AG04450 (cell line): ENCODE data around the gene HAUS7. TPM values are rescaled to one million over a fixed set of nuclear protein-coding genes. Genes with fewer than 3 reads are reported as not detected.

ENCODE experiments used
- CTCF ChIA-PET: fragments of 300-600, 350-600 bp; formaldehyde crosslinking; extraction: SDS; loops from one replicate; lab custom pipeline; 2022; ENCODE audit warnings: antibody characterized with exemption, inconsistent platforms; lab: Charles Lee
- POLR2A ChIA-PET: fragments of 350-600 bp; formaldehyde crosslinking; extraction: SDS; loops from one replicate; lab custom pipeline; 2021; ENCODE audit warnings: antibody characterized with exemption, inconsistent platforms; lab: Yijun Ruan, JAX
- DNase-seq: peaks from one replicate; pipeline ENCODE4 v3.0.0-alpha.2; 2011; ENCODE audit warnings: low read depth, low spot score
- H3K27ac ChIP-seq: one replicate; pipeline ENCODE4 v1.5.1; 2012; ENCODE audit warnings: low read depth, low read length, control low read depth
- H3K27me3 ChIP-seq: one replicate; pipeline ENCODE4 v1.6.0; 2012; ENCODE audit warnings: low read length; ENCODE audit not compliant: control insufficient read depth, insufficient read depth
- H3K4me3 ChIP-seq: 2 replicates; pipeline ENCODE4 v1.5.1; 2011; ENCODE audit warnings: mild to moderate bottlenecking, low read depth, low read length, control low read depth
- H3K9me3 ChIP-seq: 2 replicates; pipeline ENCODE4 v1.5.1; 2012; ENCODE audit warnings: low read length; ENCODE audit not compliant: control insufficient read depth, insufficient read depth
- polyA plus RNA-seq: library from polyadenylated mRNA; depleted of rRNA; stranded (reverse); fragments of >200 nt; gene quantifications from 2 replicates; pipeline ENCODE4 v1.2.3, GENCODE V29; 2011
- TF ChIP-seq, protein P1 (sequence below): IDR thresholded peaks from 2 replicates; pipeline ENCODE4 v1.5.1; 2011; ENCODE audit warnings: low read depth, low read length, control low read depth, inconsistent platforms

The HAUS7 gene
- polyA plus RNA-seq, 1 experiment: 13.2 TPM

DNA sequence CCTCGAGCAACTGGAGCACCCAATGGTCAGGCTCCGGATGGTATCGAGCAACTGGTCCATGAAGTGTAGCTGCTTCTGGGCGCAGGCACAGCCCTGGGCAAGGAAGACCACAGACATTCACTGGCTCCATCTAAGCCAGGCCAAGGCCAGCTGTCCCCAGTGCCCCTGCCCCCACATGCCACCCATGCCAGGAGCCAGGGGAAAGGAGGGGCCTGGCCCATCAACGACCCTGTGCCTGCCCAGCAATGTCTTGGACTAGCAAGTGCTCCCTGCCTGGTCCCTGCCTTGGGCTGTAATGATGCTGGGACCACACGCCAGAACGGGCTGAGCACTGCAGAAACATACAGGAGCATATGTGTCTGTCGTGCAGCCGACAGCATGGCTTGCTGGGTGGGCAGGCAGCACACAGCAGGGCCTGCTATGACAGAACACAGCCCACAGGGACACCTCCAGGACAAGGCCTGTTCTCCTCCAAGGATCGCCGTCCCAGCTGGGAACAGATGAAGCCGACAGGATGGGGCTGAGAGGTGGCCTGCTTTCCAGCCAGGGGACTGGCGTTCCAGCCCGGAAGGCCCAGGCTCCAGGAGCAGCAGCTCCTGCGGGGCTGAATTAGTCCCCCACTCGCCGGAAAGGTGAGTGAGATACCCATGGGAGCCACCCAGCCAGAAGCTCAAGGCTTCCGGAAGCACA, 13.1 kb downstream of the HAUS7 start:
- POLR2A ChIA-PET: no interaction called here

DNA sequence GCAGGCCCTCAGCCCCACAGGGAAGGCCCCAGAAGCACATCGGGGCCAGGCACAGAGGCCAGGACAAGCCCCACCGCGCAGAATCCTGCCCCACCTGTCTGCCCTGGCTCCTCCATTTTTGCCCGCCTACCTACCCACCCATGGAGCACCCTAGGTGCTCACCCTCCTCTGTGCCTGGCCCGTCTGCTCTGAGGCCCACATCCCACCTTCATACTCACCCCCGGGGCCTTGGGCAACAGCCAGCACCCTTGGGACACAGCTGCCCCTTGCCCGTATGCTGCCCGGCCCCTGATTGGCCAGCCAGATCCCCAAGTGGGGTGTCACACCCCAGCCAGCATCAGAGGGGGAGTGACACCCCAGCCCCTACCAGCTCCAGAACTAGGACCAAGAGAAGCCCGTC, 13.7 kb downstream of the HAUS7 start:
- CTCF ChIA-PET: no interaction called here

More for the DNA sequence above, 13.1 kb downstream of the HAUS7 start:
- TF ChIP-seq, protein P1, sequence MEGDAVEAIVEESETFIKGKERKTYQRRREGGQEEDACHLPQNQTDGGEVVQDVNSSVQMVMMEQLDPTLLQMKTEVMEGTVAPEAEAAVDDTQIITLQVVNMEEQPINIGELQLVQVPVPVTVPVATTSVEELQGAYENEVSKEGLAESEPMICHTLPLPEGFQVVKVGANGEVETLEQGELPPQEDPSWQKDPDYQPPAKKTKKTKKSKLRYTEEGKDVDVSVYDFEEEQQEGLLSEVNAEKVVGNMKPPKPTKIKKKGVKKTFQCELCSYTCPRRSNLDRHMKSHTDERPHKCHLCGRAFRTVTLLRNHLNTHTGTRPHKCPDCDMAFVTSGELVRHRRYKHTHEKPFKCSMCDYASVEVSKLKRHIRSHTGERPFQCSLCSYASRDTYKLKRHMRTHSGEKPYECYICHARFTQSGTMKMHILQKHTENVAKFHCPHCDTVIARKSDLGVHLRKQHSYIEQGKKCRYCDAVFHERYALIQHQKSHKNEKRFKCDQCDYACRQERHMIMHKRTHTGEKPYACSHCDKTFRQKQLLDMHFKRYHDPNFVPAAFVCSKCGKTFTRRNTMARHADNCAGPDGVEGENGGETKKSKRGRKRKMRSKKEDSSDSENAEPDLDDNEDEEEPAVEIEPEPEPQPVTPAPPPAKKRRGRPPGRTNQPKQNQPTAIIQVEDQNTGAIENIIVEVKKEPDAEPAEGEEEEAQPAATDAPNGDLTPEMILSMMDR: no peak
- H3K27ac ChIP-seq: no peak overlapping the region
- H3K9me3 ChIP-seq: no peaks in the 10 kb centered on the region
- no peaks in the 10 kb centered on the region for H3K27me3 ChIP-seq
- no peak overlapping the region for H3K4me3 ChIP-seq
- no peak for DNase-seq
- CTCF ChIA-PET: interaction anchor here (0.8 kb wide), 1 partner anchor 424 kb away, joined by 3 read pairs; no protein-coding TSS in a partner anchor

DNA sequence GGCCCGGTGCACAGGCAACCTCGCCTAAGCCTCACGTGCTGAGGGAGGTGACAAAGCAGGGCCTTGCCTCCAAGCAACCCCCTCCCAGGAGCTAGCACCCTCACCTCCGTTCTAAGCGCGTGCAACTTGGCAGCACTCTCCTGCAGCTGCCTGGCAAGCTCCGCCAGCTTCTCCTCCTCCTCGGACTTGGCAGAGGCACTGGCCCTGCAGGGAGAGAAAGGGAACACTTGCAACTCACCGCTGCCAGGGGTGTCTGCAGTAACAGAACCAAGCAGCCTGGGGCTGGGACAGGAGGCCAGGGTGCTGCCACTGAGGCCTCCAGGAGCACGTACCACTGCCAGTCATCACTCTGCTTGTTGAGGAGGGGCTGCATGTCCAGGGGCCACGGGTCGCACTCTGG, 14.2 kb downstream of the HAUS7 start:
- no peak overlapping the region for H3K27ac ChIP-seq
- no peak for DNase-seq
- H3K4me3 ChIP-seq: no peak overlapping the region
- POLR2A ChIA-PET: no interaction called here
- H3K27me3 ChIP-seq: no peaks in the 10 kb centered on the region
- H3K9me3 ChIP-seq: no peaks in the 10 kb centered on the region
- TF ChIP-seq, protein P1: no peak
- CTCF ChIA-PET: no interaction called here

More for the DNA sequence above, 13.7 kb downstream of the HAUS7 start:
- no peaks in the 10 kb centered on the region for H3K27me3 ChIP-seq
- POLR2A ChIA-PET: no interaction called here
- H3K4me3 ChIP-seq: no peak overlapping the region
- no peaks in the 10 kb centered on the region for H3K9me3 ChIP-seq
- no peak for DNase-seq
- no peak overlapping the region for H3K27ac ChIP-seq
- TF ChIP-seq, protein P1: no peak

DNA sequence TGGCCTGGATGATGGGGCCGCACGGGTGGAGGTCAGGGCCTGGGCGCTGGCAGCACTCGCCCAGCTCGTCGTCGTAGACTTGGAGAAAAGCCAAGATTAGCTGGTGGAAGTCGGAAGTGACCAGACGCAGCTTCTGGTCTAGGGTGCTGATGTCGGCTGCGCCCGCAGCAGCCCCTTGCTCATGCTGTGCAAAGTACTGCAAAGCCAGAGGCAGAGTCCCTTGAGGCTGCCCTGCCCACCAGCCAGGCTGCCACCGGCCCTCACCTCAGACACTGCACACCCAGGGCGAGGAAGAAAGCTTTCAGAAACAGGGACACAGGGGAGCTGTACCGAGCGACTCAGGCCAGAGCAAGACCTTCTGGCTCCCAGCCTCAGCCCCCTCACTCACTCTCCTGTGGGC, 14.8 kb downstream of the HAUS7 start:
- no peak overlapping the region for H3K4me3 ChIP-seq
- no peaks in the 10 kb centered on the region for H3K27me3 ChIP-seq
- TF ChIP-seq, protein P1: no peak
- no peak for DNase-seq
- H3K27ac ChIP-seq: no peak overlapping the region
- POLR2A ChIA-PET: no interaction called here
- H3K9me3 ChIP-seq: no peaks in the 10 kb centered on the region
- CTCF ChIA-PET: no interaction called here

DNA sequence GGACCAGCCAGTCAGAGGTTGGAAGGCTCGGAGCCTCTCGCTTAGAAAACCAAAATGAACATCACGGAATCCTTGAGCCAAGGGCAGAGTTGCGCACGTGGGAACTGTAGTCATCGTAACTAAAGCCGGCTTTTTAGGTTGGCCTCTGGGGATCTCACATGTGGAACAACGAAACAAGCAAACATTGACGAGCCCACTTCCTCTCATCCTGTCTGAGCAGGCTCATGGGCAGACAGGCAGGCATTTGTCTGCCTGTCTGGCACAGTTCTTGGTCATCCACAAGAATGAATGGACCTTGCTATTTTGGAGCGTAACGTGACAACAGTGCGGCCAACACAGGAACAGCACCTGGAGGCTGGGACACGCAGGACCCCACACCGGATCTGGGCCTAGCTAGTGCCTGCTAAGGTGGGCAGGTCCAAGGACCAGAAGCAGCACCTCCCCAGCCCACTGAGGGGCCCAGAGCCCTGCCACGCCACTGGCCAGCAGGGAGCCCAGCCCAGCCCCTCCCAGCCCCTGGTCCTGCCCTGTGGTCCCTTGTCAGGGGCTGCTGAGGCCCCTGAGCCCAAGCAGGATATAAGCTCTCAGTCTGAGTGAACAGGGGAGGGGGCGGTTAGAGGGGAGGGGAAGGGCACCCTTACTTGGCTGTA, 15.3 kb downstream of the HAUS7 start:
- CTCF ChIA-PET: no interaction called here

More for the DNA sequence above, 15.3 kb downstream of the HAUS7 start:
- H3K9me3 ChIP-seq: no peaks in the 10 kb centered on the region
- TF ChIP-seq, protein P1: no peak
- POLR2A ChIA-PET: no interaction called here
- H3K27ac ChIP-seq: no peak overlapping the region
- DNase-seq: no peak
- no peaks in the 10 kb centered on the region for H3K27me3 ChIP-seq
- no peak overlapping the region for H3K4me3 ChIP-seq
